WTC11 (cell line): Measurements from ENCODE around the gene MMS19.

Experiments
- CREB1 ChIP-seq: sonication (generic); formaldehyde crosslinking; IDR thresholded peaks from 2 replicates; pipeline ENCODE4 v1.8.0; 2023; ENCODE audit warnings: mild to moderate bottlenecking, missing genetic modification reagents
- ESRRA ChIP-seq: sonication (generic); formaldehyde crosslinking; IDR thresholded peaks from 2 replicates; pipeline ENCODE4 v1.8.1; 2022; ENCODE audit warnings: mild to moderate bottlenecking, missing genetic modification reagents, borderline replicate concordance
- NFYB ChIP-seq: sonication (generic); formaldehyde crosslinking; conservative IDR thresholded peaks from 2 replicates; pipeline ENCODE4 v1.8.0; 2022; ENCODE audit warnings: low read depth, missing genetic modification reagents
- TF ChIP-seq, protein P1 (sequence below): fragments of 200-600 bp; IDR thresholded peaks from 2 replicates; pipeline ENCODE4 v1.8.0; 2022; ENCODE audit warnings: antibody characterized with exemption

DNA sequence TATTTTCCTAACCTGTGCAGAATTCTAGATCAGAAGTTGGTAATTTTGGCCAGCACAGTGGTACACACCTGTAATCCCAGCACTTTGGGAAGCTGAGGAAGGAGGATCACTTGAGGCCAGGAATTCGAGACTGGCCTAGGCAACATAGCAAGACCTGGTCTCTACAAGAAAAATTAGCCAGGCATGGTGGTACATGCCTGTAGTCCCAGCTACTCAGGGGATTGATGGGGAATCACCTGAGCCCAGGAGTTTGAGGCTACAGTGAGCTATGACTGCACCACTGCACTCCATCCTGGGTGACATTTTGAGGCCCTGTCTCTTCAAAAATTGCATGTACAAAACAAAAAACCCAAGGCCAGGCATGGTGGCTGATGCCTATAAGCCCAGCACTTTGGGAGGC, 63.7 kb downstream of the MMS19 start:
- TF ChIP-seq CREB1 (CRISPR knock-in tag) (no peak), ESRRA (CRISPR knock-in tag) (no peak), NFYB (CRISPR knock-in tag) (no peak)
- TF ChIP-seq, protein P1, sequence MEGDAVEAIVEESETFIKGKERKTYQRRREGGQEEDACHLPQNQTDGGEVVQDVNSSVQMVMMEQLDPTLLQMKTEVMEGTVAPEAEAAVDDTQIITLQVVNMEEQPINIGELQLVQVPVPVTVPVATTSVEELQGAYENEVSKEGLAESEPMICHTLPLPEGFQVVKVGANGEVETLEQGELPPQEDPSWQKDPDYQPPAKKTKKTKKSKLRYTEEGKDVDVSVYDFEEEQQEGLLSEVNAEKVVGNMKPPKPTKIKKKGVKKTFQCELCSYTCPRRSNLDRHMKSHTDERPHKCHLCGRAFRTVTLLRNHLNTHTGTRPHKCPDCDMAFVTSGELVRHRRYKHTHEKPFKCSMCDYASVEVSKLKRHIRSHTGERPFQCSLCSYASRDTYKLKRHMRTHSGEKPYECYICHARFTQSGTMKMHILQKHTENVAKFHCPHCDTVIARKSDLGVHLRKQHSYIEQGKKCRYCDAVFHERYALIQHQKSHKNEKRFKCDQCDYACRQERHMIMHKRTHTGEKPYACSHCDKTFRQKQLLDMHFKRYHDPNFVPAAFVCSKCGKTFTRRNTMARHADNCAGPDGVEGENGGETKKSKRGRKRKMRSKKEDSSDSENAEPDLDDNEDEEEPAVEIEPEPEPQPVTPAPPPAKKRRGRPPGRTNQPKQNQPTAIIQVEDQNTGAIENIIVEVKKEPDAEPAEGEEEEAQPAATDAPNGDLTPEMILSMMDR = no peak
